Fibroblast of mammary gland (primary cell): ENCODE measurements around the gene BROX.
"Not testable (repeated sequence)": the region's sequence is repeated elsewhere in the genome, so short reads cannot be mapped to it uniquely, and the experiment has no call there.

ENCODE experiments used
- DNase-seq: peaks from one replicate; pipeline ENCODE4 v3.0.0-alpha.2; 2010; ENCODE audit warnings: low read depth
- H3K4me3 ChIP-seq: 2 replicates; pipeline ENCODE4 v1.5.1; 2011; ENCODE audit warnings: low read depth, mild to moderate bottlenecking, low read length, moderate library complexity; ENCODE audit not compliant: control insufficient read depth
- TF ChIP-seq, protein P1 (sequence below): conservative IDR thresholded peaks from 2 replicates; pipeline ENCODE4 v1.5.1; 2011; ENCODE audit warnings: low read depth, low read length, inconsistent platforms; ENCODE audit not compliant: control insufficient read depth, insufficient read depth

The BROX gene, protein sequence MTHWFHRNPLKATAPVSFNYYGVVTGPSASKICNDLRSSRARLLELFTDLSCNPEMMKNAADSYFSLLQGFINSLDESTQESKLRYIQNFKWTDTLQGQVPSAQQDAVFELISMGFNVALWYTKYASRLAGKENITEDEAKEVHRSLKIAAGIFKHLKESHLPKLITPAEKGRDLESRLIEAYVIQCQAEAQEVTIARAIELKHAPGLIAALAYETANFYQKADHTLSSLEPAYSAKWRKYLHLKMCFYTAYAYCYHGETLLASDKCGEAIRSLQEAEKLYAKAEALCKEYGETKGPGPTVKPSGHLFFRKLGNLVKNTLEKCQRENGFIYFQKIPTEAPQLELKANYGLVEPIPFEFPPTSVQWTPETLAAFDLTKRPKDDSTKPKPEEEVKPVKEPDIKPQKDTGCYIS

DNA sequence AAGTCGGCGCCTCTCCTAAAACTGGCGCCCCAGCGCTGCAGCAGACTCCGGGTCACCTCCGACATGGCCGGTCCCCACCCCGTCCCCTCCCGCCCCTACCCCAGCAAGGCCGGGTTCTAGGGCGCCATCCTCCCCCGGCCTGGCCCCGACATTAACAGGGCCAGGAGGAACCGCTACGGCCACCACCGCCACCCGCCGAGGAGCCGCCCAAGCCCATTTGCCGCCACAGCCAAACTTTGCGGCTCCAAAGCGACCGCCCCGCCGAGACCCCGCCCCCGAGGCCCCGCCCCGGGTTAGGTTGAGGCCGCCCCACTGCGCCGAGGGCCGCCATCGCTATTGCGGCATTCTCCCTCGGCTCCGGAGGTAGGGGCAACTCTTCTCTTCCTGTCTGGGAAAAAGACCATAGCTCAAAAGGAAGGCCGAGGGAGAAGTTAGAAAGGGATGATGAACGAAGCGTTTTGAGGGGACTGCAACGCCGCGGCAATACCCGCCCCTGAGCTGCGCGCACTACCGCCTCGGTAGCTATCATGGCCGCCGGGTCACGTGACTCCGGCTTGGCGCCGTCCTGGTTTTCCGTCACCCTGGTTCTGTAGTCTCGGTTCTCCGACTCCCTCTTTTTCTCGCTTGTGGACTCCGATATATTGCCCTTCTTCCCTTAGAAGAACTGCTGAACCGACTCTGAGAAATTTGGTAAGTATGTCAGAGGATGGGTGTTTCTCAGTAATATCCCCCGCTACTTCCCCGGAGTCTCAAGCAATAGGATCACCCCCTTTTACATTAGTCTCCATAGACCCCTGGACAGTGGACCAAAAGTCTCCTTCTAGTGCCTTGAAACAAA is at the start of gene BROX, which contains the start of gene AIDA:
BROX (plus strand) TSS at position 312 of the 838 bp plus-strand sequence. CDS start 3,136 bp downstream, outside the sequence.
AIDA (minus strand) TSS at position 239 of the 838 bp plus-strand sequence; CDS start at position 65, 174 bp downstream.
- DNase-seq, result peak; percentile 72
- TF ChIP-seq, protein P1, sequence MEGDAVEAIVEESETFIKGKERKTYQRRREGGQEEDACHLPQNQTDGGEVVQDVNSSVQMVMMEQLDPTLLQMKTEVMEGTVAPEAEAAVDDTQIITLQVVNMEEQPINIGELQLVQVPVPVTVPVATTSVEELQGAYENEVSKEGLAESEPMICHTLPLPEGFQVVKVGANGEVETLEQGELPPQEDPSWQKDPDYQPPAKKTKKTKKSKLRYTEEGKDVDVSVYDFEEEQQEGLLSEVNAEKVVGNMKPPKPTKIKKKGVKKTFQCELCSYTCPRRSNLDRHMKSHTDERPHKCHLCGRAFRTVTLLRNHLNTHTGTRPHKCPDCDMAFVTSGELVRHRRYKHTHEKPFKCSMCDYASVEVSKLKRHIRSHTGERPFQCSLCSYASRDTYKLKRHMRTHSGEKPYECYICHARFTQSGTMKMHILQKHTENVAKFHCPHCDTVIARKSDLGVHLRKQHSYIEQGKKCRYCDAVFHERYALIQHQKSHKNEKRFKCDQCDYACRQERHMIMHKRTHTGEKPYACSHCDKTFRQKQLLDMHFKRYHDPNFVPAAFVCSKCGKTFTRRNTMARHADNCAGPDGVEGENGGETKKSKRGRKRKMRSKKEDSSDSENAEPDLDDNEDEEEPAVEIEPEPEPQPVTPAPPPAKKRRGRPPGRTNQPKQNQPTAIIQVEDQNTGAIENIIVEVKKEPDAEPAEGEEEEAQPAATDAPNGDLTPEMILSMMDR, result no peak
- H3K4me3 ChIP-seq, result peak within 1 kb of the TSS; percentile 69

DNA sequence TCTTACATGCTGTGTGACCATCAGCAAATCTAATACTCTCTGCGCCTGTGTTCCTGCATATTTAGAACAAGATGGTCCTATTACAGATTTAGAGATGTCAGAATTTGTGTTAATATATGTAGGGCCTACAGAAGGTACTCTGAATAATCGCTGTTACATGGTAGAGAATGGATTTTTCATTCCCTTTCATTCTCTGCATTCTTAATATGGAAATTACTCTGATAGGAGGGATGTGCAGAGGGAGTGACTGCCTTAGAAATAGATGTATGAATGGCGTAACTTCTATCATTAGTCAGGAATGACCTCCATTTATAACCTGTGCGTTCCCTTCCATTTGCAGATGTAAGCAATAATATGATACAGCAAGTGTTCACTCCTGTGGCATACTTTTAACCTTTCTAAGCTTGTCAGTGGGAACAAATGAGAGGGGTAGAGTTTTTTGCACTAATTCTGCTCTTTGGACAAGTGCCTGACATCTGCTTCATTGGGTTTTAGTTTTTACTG is 48.9 kb upstream of the BROX start:
- no peak overlapping the region for H3K4me3 ChIP-seq
- TF ChIP-seq, protein P1, result no peak
- DNase-seq, result no peak

DNA sequence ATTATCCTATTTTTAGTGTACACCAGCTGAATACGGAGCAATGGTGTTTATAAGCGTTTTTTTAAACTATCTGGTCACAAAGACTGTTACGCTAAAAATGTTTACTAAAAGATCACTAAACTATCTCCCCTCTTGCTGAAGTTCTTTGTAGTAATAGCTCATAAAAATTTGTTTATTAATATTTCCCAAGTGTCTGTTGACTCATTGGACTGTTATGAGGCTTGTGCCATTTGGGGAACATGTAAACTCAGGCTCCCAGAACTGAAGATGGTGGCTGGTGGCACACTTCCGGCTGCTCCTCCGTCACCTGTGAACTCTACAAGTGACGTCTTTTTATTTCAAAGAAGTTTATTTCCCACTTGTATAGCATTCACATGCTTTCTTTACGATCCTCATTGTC is 46.4 kb upstream of the BROX start:
- TF ChIP-seq, protein P1, result no peak
- DNase-seq, result peak; percentile 9
- no peak overlapping the region for H3K4me3 ChIP-seq

GRCh38 chr1:222668184-222668583 is 44.2 kb upstream of the BROX start:
- DNase-seq, H3K4me3 ChIP-seq: not testable (repeated sequence)

GRCh38 chr1:222669107-222669506 is 43.3 kb upstream of the BROX start:
- H3K4me3 ChIP-seq, DNase-seq: not testable (repeated sequence)

DNA sequence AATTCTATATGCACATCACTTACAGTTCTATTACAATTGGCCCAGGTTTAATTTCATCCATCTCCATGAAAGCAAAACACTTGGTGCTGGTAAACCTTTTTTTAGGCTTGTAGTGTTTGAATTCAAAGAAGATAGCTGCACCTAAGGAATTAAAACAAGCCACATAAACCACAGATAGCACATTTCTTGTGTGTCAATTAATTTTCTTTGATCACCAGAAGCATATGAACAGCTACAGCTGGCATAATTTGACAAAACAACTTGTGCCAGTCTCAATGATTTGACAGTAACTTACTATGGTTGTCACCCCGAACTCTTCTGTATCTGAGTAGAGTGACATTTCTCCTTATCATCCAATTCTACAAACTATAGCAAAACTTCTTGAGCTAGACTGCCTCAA is 42.3 kb upstream of the BROX start:
- no peak for DNase-seq

GRCh38 chr1:222680080-222680479 is 32.3 kb upstream of the BROX start:
- DNase-seq, result no peak
- TF ChIP-seq, protein P1, result no peak
- no peak overlapping the region for H3K4me3 ChIP-seq

More for the DNA sequence above, 42.3 kb upstream of the BROX start:
- H3K4me3 ChIP-seq, result no peak overlapping the region
- TF ChIP-seq, protein P1, result no peak
